HG03460 (cell line): ENCODE results near the gene CIP2A.

Source experiments
- ATAC-seq: cut with Tn5 transposase; IDR thresholded peaks from one replicate; pipeline ENCODE4 v1.9.1; 2021; ENCODE audit not compliant: unreplicated experiment

Gene CIP2A

DNA sequence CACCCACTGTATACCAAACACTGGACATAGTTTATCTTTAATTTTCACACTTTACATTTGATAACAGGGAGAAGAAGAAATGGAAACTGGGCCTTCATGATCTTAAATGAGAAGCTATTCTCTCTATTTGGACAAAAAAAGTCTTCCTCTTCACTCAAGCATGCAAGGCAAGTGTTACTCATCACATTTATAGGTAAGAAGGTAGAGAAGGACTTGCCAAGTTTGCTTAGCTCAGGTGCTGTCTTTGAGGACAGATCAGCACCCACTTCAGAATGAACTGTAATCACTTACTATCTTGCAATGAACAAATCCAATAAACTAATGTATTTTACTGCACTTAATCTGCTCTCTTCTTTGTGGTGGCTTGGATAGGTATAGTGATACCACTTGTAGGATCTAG, 77.7 kb downstream of the CIP2A start:
- no peak for ATAC-seq

- no peak for ATAC-seq
These were observed 78.2 kb downstream of the CIP2A start for GRCh38 chr3:108511055-108511454.

DNA sequence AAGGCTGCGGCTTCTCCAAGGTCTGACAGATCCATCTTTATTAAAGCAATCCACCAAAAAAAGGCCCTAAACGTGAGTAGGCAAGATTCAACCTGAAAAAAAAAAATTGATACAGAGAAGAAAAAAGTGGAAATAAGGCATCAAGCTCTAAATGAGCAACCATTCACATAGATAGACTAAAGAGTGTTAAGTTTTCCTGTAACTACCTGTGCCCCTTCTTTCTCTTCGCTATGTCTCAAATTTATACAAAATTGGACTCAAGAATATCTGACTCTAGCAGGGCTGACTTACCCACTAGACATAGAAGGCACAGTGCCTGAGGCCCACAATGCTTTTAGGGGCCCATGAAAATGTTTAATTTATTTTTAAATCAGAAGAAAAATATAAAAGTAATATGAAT, 78.7 kb downstream of the CIP2A start, which contains the start of gene MYH15:
Gene MYH15, minus strand, starts transcription at position 101 of the 400 bp plus-strand sequence. Its CDS starts 66 bp downstream, at position 35.
- ATAC-seq = no peak

GRCh38 chr3:108509871-108510270, 79.4 kb downstream of the CIP2A start:
- ATAC-seq = no peak

DNA sequence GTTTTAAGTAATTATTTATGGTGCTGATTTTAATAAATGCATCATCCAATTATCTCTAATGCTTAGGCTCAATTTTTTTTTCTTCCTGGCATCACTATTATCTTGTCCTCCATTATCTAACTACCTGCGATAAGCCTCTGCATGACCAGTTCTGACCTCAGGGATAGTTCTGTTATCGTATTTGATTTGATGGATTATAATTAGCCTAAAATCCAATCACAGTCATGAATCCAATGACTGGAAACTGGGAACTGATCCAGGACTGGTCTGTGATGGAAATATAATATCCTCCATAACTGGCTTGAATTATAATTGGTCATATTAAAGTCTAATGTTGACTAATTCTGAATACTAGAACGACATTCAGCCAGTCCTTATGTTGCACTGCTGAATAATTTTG, 80.0 kb downstream of the CIP2A start:
- no peak for ATAC-seq

- ATAC-seq = no peak
These were observed 81.3 kb downstream of the CIP2A start for GRCh38 chr3:108507902-108508301.

GRCh38 chr3:108505811-108506210, 83.4 kb downstream of the CIP2A start:
- ATAC-seq = no peak

DNA sequence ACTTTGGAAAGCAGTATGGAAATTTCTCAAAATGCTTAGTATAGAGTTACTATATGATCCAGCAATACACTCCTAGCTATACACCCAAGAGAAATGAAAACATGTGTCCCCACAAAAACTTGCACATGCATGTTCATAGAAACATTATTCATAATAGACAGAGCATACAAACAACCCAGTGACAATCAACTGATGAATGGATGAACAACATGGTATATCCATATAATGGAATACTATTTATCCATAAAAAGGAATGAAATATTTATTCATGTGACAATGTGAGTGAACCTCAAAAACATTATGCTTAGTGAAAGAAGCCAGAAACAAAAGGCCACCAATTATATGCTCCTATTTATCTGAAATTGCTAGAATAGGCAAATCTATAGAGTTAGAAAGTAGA, 85.5 kb downstream of the CIP2A start:
- ATAC-seq = no peak

DNA sequence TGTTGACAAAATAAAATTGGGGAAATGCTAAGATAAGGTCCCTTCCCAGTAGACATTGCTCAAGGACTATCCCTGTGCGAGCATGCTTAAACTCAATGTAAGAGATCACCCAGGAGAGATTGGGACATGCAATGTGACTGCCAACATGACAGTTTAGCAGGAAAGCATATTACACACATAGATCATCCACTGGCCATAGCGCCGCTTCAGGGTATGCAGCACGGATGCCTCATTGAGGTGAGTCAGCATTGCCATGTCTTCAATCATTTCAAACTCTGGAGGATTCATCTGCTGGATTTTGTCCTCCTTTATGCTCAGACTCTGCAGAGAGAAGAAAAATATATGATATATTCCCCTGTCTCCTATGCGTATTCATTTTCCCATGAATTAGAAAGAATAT, 87.7 kb downstream of the CIP2A start:
- ATAC-seq = no peak

GRCh38 chr3:108500728-108501127, 88.5 kb downstream of the CIP2A start:
- ATAC-seq = no peak
